Fibroblast of the conjunctiva (primary cell): Measurements from ENCODE around the gene PIGX.

Experiments
- DNase-seq: peaks from one replicate; pipeline ENCODE4 v3.0.0-alpha.2; 2010; ENCODE audit warnings: low read depth

The PIGX gene

GRCh38 chr3:196757876-196758739, 45.9 kb downstream of the PIGX start:
- peak; percentile 55 for DNase-seq

GRCh38 chr3:196763179-196763578, 51.0 kb downstream of the PIGX start:
- DNase-seq: no peak

- no peak for DNase-seq
Measured at GRCh38 chr3:196765454-196765853, 53.3 kb downstream of the PIGX start.

- DNase-seq: no peak
Measured at GRCh38 chr3:196771067-196771466, 58.9 kb downstream of the PIGX start.

- DNase-seq: no peak
Measured at GRCh38 chr3:196772102-196772501, 59.9 kb downstream of the PIGX start.

- no peak for DNase-seq
Measured at GRCh38 chr3:196772897-196773296, 60.7 kb downstream of the PIGX start.

- no peak for DNase-seq
Measured at GRCh38 chr3:196774191-196774820, 62.1 kb downstream of the PIGX start.

- DNase-seq: no peak
Measured at GRCh38 chr3:196774848-196775422, 62.8 kb downstream of the PIGX start.

GRCh38 chr3:196775938-196776337, 63.8 kb downstream of the PIGX start:
- no peak for DNase-seq

- DNase-seq: no peak
Measured at GRCh38 chr3:196777836-196778235, 65.7 kb downstream of the PIGX start.

GRCh38 chr3:196778755-196779154, 66.6 kb downstream of the PIGX start:
- no peak for DNase-seq

GRCh38 chr3:196782511-196782910, 70.3 kb downstream of the PIGX start:
- DNase-seq: no peak
